HepG2 (cell line): Measurements from ENCODE around the gene KCNK18. TPM values are rescaled to one million over a fixed set of nuclear protein-coding genes. Genes with fewer than 3 reads are reported as not detected.

ENCODE experiments used
- ARID3A ChIP-seq: IDR thresholded peaks from 2 replicates; pipeline ENCODE4 v1.6.1; 2012; ENCODE audit warnings: low read depth, low read length, improper control_type of control experiment
- E2F5 ChIP-seq: sonication (generic); formaldehyde crosslinking; conservative IDR thresholded peaks from 2 replicates; pipeline ENCODE4 v1.4.0; 2020; ENCODE audit warnings: missing genetic modification reagents
- EEA1 ChIP-seq: sonication (generic); formaldehyde crosslinking; IDR thresholded peaks from 2 replicates; pipeline ENCODE4 v1.5.1; 2020; ENCODE audit warnings: mild to moderate bottlenecking, missing genetic modification reagents, borderline replicate concordance
- ELF4 ChIP-seq: sonication (generic); formaldehyde crosslinking; IDR thresholded peaks from 2 replicates; pipeline ENCODE4 v1.5.0; 2020; ENCODE audit warnings: missing genetic modification reagents, mild to moderate bottlenecking, moderate library complexity, borderline replicate concordance
- GABPA ChIP-seq, 2 experiments: IDR thresholded peaks; 2 replicates each; pipeline ENCODE4 v1.6.1; 2011 to 2016; ENCODE audit warnings: low read depth in 2 of 2, low read length in 1 of 2, missing biosample characterization in 1 of 2, missing genetic modification characterization in 1 of 2
- HOMEZ ChIP-seq: IDR thresholded peaks from 2 replicates; pipeline ENCODE4 v1.6.1; 2016; ENCODE audit warnings: low read depth
- HOXA5 ChIP-seq: sonication (generic); formaldehyde crosslinking; IDR thresholded peaks from 2 replicates; pipeline ENCODE4 v1.4.0; 2020; ENCODE audit warnings: missing genetic modification reagents
- KDM2A ChIP-seq: sonication (generic); formaldehyde crosslinking; IDR thresholded peaks from 2 replicates; pipeline ENCODE4 v1.4.0; 2020; ENCODE audit warnings: low read depth, missing genetic modification reagents, borderline replicate concordance
- NFATC3 ChIP-seq: sonication (generic); formaldehyde crosslinking; IDR thresholded peaks from 2 replicates; pipeline ENCODE4 v1.5.1; 2020; ENCODE audit warnings: mild to moderate bottlenecking, missing genetic modification reagents
- PRPF4 ChIP-seq: fragments of 200-400 bp; formaldehyde crosslinking; IDR thresholded peaks from 2 replicates; pipeline ENCODE4 v1.6.1; 2016; ENCODE audit warnings: low read length, low read depth; ENCODE audit not compliant: poor library complexity, severe bottlenecking
- REST ChIP-seq, 2 experiments: IDR thresholded peaks; 2 replicates each; pipeline ENCODE4 v1.6.1; 2011 to 2012; ENCODE audit warnings: low read length in 2 of 2, borderline replicate concordance in 1 of 2, low read depth in 1 of 2, mild to moderate bottlenecking in 1 of 2, moderate library complexity in 1 of 2
- TEAD3 ChIP-seq: optimal IDR thresholded peaks from 2 replicates; pipeline ENCODE3; 2016; ENCODE audit warnings: borderline replicate concordance
- ZBTB34 ChIP-seq: sonication (generic); formaldehyde crosslinking; IDR thresholded peaks from 2 replicates; pipeline ENCODE4 v1.8.0; 2022; ENCODE audit warnings: mild to moderate bottlenecking, missing genetic modification reagents
- ZBTB38 ChIP-seq: sonication (generic); formaldehyde crosslinking; IDR thresholded peaks from 2 replicates; pipeline ENCODE4 v1.5.1; 2020; ENCODE audit warnings: mild to moderate bottlenecking, missing genetic modification reagents
- ZNF326 ChIP-seq: sonication (generic); formaldehyde crosslinking; IDR thresholded peaks from 2 replicates; pipeline ENCODE4 v1.4.0; 2020; ENCODE audit warnings: missing genetic modification reagents, borderline replicate concordance
- ZNF382 ChIP-seq: sonication (generic); formaldehyde crosslinking; IDR thresholded peaks from 2 replicates; pipeline ENCODE4 v1.5.0; 2020; ENCODE audit warnings: missing genetic modification reagents, mild to moderate bottlenecking, borderline replicate concordance
- ZNF510 ChIP-seq: sonication (generic); formaldehyde crosslinking; IDR thresholded peaks from 2 replicates; pipeline ENCODE4 v1.4.0; 2020; ENCODE audit warnings: low read depth, mild to moderate bottlenecking, missing genetic modification reagents
- ZNF569 ChIP-seq: sonication (generic); formaldehyde crosslinking; IDR thresholded peaks from 2 replicates; pipeline ENCODE4 v1.5.0; 2020; ENCODE audit warnings: mild to moderate bottlenecking, missing genetic modification reagents, moderate library complexity, borderline replicate concordance
- polyA plus RNA-seq, 8 experiments: library from polyadenylated mRNA; depleted of rRNA in 3 of 8; stranded (reverse) in 7 of 8; unstranded in 1 of 8; fragments of >200 nt; fragmentation: Illumina TruSeq in 4 of 8; extraction: Trizol in 4 of 8; gene quantifications; 2 replicates each; pipeline versions ENCODE4 v1.2.1 to v1.2.3, GENCODE V29; 2011 to 2016; ENCODE audit warnings: low read depth in 4 of 8, missing spikeins in 1 of 8, mixed read lengths in 1 of 8; ENCODE audit not compliant: insufficient read depth in 1 of 8
- total RNA-seq, 5 experiments: library from RNA; depleted of rRNA; stranded (reverse); fragments of >200 nt; fragmentation: Illumina TruSeq; extraction: Trizol; gene quantifications; 2 replicates each; pipeline ENCODE4 v1.2.3, GENCODE V29; 2016; ENCODE audit warnings: low read depth in 1 of 5

Gene KCNK18
- total and polyA plus RNA-seq, 2 of the 13 experiments (the other 11 are each of a cell fraction or from before 2014, with no cell fraction given): not detected

GRCh38 chr10:117165538-117166417 is 31.5 kb upstream of the KCNK18 start (continued):
- TF ChIP-seq EEA1 (CRISPR knock-in tag): no peak
- TF ChIP-seq GABPA (IDR thresholded peaks at IDR 0.05; ENCODE audit: low read depth, low read length): no peak
- no peak for TF ChIP-seq GABPA (CRISPR knock-in tag; IDR thresholded peaks at IDR 0.05; ENCODE audit: low read depth)
- no peak for TF ChIP-seq REST (IDR thresholded peaks at IDR 0.05; ENCODE audit: borderline replicate concordance in 1 of 2, low read depth in 1 of 2, low read length in 2 of 2)
- TF ChIP-seq ZNF382 (CRISPR knock-in tag): no peak
- 0 out of 2 replicates have a peak, but pooled peaks have one; percentile 42 for TF ChIP-seq HOXA5 (CRISPR knock-in tag)
- TF ChIP-seq PRPF4: no peak
- TF ChIP-seq ZBTB38 (CRISPR knock-in tag): no peak
- TF ChIP-seq ZBTB34 (CRISPR knock-in tag): no peak
- TF ChIP-seq NFATC3: no peak
- TF ChIP-seq TEAD3 (CRISPR knock-in tag): no peak
- TF ChIP-seq E2F5 (CRISPR knock-in tag): no peak
- 0 out of 2 replicates have a peak, but pooled peaks have one; percentile 32 for TF ChIP-seq KDM2A
- no peak for TF ChIP-seq HOMEZ (CRISPR knock-in tag)
- TF ChIP-seq ZNF510: no peak
- no peak for TF ChIP-seq ELF4 (CRISPR knock-in tag)
- no peak for TF ChIP-seq ZNF326
- TF ChIP-seq ZNF569 (CRISPR knock-in tag): no peak
- no peak for TF ChIP-seq ARID3A
